Measurements from ENCODE around the gene SPACA7.

The SPACA7 gene, protein sequence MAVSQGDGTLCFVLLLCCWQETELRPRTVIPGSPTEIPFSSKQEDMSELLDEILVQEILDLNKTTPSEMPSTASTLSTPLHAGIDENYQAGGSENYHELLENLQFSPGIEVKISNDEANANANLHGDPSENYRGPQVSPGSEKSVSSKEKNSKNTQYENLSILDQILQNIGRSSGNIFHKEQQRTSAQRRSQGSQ

DNA sequence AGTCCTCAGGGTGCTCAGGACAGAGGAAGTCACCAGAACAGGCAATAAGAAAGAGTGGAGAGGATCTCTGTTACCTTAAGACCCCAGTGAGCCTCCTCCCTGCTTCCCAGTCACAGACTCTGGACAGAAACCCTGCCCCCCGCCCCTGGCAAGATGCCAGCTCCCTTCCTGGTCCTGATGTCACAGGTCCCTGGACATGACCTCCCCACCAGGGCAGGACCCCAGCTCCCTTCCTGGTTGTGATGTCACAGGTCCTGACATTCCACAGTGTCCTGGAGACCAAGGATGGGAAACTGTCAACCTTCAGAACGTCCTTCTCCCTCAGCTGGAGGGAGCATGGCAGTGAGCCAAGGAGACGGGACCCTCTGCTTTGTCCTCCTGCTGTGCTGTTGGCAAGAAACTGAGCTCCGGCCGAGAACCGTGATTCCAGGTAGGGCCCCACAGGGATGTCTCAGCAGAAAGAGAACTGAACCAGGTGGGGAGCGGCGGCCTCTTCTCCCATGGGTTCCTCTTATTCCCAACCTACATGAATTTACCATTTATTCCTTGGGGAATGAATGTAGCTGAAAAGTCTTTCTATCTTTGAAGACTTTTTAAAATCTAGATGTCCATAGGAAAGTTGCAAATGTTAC lies at the start of gene SPACA7:
Gene SPACA7 (plus strand): TSS at position 306 of the 632 bp plus-strand sequence. CDS start 31 bp downstream, at position 337.
- DNase-seq (ENCODE audit: low read depth), result no peak

DNA sequence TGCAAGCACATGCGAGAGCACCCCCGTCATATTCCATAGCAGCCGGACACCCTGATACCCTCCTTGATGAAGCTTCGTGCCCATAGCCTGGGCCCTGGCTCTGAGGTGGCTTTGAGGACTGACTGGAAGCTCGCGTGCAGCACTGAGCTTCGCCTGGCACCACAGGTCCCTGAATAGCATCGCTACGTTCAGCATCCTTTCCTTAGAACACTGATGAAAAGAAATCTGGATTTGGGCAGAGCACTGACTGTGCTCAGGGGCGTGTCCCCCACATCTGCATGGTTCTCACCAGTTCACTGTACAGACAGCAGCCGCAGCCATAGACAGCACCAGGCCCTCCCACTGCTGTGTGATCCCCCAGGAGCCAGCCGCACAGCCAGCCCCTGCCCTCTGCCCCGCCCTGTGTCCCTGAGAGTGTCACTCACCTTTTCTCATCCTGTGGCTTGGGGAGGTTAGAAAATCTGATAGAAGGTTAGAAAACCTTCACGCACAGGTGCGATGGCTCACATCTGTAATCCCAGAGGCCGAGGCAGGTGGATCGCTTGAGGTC lies 49.3 kb upstream of the SPACA7 start:
- DNase-seq (ENCODE audit: low read depth), result no peak

DNA sequence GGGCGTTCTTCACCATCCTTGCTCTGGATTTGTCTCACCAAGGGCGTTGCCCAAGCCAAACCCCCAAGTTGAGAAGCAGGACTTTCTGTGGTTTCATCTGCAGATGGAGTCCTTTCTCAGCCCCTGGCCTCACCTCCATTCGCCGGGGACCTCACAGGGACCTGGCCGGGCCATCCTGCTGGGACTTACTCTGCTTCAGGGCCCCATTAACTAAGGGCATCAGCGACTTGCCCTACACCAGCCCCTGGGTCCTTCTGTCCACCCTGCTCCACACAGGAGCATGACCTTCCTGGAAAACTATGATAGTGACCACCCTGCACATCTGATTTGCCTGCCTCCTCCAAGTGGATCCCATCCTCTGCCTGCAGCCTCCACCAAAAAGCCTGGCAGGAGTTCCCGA lies 47.2 kb upstream of the SPACA7 start:
- no peak for DNase-seq (ENCODE audit: low read depth)

- no peak for DNase-seq (ENCODE audit: low read depth)
Measured at GRCh38 chr13:112329376-112329775, 46.8 kb upstream of the SPACA7 start.

GRCh38 chr13:112330066-112330465 lies 46.1 kb upstream of the SPACA7 start:
- DNase-seq (ENCODE audit: low read depth), result no peak

DNA sequence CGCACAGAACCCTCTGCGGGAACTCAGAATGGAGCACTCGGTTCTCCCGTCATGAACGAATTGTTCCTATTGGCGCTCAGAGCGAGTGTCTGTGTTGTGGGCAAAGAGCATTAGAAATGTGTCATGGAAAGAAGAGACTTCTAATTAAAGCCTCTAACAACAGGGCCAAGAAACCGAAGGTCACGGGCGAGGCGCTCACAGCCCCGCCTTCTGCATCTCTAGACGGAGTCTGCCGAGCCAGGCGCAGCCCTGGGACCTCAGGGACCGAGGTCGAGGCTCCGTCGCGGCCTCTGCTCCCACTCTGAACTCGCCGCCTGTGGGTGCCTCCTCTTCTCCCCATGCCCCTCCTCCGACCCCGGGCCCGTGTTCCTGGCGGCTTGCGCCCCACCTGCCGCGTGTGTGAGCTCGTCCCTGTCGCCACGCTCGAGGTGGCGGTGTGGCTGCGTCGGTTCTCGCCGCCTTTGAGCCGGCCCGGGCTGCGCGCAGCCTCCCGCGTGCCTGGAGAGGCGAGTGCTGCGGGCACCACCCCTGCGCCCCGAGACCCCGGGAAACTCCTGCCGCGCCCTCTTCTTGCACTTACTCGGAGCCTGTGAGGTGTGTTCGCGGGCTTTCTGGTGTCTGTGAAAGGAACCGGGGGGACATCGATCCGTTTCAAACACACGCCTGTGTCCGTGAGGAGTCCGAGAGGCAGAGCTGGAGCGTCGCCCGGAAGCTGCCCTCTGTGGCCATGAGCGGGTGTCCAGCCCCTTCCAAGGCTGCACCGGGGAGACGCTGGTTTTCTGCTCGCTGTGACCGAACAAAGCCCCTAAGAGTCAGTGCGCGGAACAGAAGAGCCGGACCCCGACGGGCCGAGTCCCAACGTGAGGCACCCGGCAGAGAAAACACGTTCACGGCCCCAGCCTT lies 45.4 kb upstream of the SPACA7 start:
- no peak for DNase-seq (ENCODE audit: low read depth)

GRCh38 chr13:112331675-112332074 lies 44.5 kb upstream of the SPACA7 start:
- no peak for DNase-seq (ENCODE audit: low read depth)

DNA sequence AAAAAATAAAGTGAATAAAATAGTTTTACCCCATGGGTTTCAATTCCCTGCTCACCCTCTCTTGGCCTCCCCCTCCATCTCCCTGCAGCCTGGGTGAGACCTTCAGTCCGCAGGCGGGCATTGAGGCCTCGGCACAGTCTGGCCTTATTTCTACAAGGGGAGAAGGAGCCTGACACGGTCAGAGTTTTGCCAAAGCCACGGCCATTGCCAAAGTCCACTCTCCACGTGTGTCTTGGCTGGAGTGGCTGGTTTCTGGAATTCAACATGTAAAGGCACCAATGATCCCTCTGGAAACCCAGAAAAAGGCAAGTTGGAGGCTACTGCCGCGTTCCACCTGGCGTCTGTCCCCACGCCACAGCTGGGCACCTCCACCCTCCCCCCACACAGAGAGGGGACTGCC lies 43.4 kb upstream of the SPACA7 start:
- no peak for DNase-seq (ENCODE audit: low read depth)

DNA sequence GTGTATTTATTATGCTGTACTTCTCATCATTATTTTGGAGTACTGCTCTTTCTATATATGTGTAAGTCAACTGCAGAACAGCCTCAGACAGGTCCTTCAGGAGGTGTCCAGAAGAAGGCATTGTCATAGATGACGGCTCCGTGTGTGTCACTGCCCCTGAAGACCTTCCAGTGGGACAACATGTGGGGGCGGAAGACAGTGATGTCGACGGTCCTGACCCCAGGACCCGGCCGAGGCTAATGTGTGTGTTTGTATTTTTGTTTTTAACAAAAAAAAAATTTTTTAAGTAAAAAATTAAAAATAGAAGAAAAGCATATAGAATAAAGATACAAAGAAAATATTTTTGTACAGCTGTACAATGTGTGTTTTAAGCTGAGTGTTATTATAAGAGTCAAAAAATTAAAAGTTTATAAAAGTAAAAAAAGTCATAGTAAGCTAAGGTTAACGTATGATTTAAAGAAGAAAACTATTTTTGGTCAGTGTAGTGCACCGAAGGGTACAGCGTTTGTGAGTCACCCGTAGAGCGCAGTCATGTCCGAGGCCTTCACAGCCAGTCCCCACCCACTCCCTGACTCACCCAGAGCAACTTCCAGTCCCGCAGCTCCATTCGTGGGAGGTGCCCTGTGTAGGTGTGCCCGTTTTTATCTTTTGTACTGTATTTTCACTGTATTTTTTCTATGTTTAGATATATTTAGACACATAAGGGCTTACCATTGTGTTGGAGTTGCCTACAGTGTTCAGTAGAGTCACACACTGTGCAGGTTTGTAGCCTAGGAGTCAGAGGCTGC lies 42.2 kb upstream of the SPACA7 start:
- no peak for DNase-seq (ENCODE audit: low read depth)

- no peak for DNase-seq (ENCODE audit: low read depth)
Measured at GRCh38 chr13:112335135-112335534, 41.0 kb upstream of the SPACA7 start.

- no peak for DNase-seq (ENCODE audit: low read depth)
Measured at GRCh38 chr13:112341446-112341845, 34.7 kb upstream of the SPACA7 start.

- no peak for DNase-seq (ENCODE audit: low read depth)
Measured at GRCh38 chr13:112341976-112342735, 34.0 kb upstream of the SPACA7 start.

- no peak for DNase-seq (ENCODE audit: low read depth)
Measured at GRCh38 chr13:112342841-112343361, 33.3 kb upstream of the SPACA7 start.

DNA sequence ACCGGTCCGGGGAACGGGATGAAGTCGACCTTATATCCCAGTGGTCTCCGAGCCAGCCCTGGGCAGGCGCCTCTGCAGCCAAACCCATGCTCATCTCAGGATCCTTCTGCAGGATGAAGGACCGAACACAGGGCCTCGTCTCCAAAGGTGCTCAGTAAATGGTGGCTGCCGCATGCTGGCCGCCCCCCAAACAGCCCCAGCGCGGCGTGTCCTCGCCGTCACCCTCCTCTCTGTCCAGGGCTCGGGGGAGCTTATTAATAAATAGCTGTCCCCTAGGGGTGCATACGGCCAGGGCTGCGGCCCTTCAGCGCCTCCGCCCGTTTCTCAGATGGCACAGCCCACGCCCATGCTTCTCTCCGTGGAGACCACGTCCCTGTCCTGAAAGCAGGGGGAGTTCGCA lies 32.6 kb upstream of the SPACA7 start:
- no peak for DNase-seq (ENCODE audit: low read depth)

- DNase-seq (ENCODE audit: low read depth), result no peak
Measured at GRCh38 chr13:112345826-112346172, 30.4 kb upstream of the SPACA7 start.

- DNase-seq (ENCODE audit: low read depth), result no peak
Measured at GRCh38 chr13:112346173-112346898, 29.8 kb upstream of the SPACA7 start.

GRCh38 chr13:112346899-112347229 lies 29.3 kb upstream of the SPACA7 start:
- no peak for DNase-seq (ENCODE audit: low read depth)

GRCh38 chr13:112347986-112348385 lies 28.2 kb upstream of the SPACA7 start:
- DNase-seq (ENCODE audit: low read depth), result no peak

- DNase-seq (ENCODE audit: low read depth), result no peak
Measured at GRCh38 chr13:112348642-112349345, 27.4 kb upstream of the SPACA7 start.

- no peak for DNase-seq (ENCODE audit: low read depth)
Measured at GRCh38 chr13:112349681-112350080, 26.5 kb upstream of the SPACA7 start.

Data from HS-5 (cell line).